Activated T-helper 1 cell treated with anti-CD3 and anti-CD28 coated beads, Interleukin-2, amount 50 U/mL, for 16 hours (primary cell): ENCODE data around the gene C4orf54.

Source experiments
- DNase-seq, 2 donors: peaks; one replicate each; pipeline ENCODE4 v3.0.0-alpha.2; 2020; ENCODE audit warnings: low read depth in 1 of 2, low spot score in 1 of 2

C4orf54 gene

DNA sequence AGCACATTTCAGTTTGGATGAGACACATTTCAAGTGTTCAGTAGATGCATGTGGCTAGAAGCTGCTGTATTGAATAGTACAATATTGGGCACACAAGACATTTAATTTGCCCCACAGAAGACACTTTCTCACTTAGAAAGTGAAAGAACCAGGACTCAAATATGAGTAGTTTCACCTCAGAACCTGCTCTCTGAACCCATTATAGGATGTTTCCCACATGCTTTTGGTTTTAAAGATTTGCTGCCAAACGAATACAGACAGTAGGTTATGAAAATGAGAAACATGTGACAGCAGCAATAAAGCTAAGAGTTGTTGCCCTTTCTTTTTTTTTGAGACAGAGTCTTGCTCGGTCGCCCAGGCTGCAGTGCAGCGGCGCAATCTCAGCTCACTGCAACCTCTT lies 32.3 kb downstream of the C4orf54 start:
- DNase-seq, result no peak

DNA sequence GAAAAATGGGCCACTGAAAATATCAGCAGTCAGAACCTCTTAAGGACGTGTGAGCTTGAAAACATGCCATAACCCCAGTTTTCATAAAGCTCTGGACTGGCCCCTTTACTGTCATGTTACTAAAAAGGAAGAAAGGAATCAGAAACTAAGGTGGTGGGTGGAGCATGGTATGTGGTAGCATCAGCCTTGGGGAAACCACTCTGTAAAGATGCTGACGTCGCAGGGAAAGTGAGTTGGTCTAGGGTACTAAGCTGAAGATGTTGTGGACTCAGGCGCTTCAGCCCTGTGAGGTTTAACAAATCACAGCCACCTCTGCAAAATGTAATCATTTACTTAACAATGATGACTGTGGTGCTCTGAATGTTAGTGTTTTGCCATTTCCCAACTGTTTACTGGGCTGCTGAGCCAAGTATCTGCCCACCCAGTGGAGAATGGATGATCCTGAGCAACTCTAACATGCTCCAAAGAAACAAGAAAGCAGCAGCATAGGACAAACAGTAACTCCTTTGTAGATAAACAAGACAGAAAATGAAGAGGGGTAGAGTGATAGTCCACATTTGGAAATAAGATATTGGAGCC lies 33.4 kb downstream of the C4orf54 start:
- no peak for DNase-seq

DNA sequence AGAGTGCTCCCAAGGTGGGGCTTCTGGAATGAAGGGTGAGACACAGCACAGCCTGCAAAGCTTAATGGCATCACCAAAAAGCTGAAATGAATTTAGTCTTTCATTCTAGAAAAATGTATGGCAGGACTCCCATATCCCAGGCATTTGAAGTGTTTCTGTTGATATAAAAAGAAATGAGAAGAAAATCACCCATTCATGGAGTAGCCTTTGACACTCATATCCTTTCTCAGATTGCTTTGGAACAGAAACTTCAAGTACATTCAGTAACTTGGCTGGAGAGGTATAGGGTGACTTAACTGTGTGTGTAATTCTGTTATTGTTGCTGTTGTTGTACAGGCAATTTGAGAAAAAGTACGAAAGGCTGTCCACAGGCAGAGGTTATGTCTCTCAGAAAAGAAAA lies 35.3 kb downstream of the C4orf54 start:
- DNase-seq, result no peak

DNA sequence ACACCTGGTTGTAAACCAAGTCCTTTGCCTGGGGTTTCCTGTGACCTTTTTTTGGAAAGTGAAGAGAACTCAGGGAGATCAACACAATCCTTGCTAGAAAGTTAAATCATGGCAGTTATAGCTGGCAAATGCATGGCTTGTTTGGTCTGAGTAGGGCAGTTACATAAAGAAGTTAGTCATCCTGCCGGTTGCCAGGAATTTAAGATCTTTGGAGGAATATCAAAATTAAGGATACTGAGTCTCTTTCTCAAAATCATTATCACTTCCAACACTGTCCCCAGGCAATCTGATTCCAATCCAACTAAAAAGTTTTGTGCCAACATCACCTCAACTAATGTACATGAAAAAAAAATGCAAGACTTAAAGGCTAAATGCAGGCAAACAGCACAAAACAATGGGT lies 40.3 kb downstream of the C4orf54 start:
- DNase-seq, result no peak

DNA sequence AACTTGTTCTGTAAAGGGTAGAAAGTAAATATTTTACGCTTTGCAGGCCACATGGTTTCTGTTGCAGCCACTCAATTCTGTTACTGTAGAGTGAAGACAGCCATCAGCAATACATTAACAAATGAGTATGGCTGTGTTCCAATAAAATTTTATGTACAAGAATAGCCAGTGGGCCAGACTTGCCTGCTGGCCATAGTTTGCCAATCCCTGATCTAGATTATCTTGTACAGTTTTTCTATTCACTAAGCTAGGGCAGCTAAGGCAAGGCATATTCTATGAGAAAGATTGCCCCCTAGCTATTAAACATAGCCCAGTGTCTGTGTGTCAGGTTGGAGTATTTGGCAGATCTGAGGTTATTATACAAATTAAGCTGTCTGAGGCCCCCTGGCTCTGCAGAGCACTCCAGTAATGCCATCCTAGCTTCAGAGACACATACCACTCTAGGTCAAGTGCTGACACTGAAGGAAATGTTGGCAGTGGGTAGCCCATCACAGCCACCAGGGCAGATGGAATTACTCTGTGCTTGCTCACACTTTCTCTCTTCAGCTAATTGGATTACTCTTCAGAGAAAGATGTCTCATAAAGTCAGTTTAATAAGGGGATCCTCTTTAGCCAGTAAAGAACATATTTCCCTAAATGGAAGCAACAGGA lies 42.3 kb downstream of the C4orf54 start:
- no peak for DNase-seq

DNA sequence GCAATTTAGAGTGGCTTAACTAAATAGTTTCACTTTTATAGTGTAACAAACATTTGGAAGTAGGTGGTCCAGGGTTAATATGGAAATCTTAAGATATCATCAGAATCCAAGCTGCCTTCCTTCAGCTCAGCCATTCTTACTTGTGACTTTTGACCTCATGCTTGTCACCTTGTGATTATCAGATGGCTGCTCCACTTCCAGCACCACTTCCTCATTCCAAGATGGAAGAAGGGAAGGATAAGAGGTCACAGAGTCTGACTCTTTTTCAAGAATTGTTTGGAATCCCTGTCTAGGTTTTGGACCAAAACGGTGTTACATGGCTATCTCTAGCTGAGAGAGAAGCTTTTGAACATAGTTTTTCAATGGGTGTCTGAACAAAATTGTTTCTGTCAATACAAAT lies 43.1 kb downstream of the C4orf54 start:
- DNase-seq, result no peak

DNA sequence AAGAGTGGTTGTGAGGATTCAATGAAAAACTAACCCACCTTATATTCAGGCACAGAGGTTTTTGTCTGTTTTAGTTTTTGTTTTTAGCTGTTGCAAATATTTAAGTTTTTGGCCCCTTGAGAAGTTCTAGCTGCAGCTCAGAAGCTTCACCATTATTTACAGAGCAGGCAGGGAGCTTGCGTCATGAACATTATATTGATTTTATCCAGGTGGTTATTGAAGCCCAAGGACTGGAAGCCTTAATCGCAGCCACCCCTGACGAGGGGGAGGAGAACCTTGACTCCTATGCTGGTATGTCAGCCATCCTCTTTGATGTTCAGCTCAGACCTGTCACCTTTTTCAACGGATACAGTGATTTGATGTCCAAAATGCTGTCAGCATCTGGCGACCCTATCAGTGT lies 44.9 kb downstream of the C4orf54 start:
- DNase-seq, result no peak

DNA sequence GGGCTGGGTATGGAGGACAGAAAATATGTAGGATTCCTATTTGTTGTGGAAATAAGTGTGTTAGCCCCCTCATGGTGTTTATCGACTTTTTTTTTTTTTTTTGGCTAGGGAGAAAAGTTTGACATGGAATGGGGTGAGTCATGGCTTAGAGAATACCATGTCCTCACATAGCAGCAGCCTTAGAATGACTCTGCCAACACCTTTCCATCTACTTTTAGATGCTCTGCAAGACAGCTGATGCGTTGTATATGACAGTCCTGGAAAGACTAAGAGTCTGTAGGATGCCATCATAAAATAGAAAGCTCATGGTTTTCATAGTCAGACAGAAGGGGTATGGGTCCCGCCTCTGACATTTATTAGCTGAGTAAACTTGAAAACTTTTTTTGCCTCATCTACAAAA lies 45.3 kb downstream of the C4orf54 start:
- DNase-seq, result no peak

DNA sequence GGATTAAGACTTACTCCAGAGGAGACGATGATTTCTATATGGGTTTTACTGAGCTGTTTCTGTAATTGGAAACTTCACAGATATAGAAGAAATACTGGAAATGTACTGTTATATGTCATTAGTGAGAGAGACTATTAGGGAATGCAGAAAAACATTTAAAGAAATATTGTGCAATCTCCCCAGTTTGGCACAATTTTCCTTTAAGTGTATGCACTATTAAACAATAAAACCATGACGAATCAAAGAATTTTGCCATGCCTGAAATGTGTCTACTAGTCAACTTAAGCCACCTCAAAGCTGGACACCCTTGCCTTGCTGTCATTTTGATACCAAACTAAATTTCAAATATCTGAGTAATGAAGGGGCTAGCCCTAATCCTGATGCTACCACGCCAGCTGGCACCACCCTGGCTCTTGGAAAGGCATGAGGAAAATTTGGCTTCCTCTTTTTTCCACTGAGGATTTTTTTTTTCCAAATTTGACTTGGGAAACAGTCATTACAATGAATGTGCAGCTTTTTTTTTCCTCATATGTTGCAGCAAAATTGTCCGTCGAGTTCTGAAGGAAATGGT lies 46.9 kb downstream of the C4orf54 start:
- no peak for DNase-seq

DNA sequence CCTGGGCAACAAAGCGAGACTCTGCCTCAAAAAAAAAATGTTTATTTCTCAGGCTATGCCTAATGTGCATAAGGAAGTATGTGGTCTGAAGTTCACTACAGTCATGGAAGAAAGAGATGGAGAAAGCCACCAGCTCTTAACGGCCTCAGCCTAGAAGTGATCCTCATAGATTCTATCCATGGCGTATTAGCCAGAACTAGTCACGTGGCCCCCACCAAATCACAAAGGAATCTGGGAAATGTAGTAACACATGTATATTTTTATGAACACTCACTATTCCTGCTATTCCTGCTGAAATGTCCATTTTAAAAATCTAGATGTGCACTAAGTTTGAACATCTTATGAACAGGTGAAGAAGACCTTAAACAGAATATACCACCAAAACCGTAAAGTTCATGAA lies 49.2 kb downstream of the C4orf54 start:
- DNase-seq, result no peak
